T-cell (primary cell): Measurements from ENCODE around the gene MORN3. TPM values are rescaled to one million over a fixed set of nuclear protein-coding genes. Genes with fewer than 3 reads are reported as not detected.

Source experiments
- ATAC-seq, 4 experiments: fragments of 200-7000 bp in 3 of 4; fragments of 150-1000 bp in 1 of 4; cut with Tn5 transposase; replicated peaks in 1 of 4; 1 replicate in 3 of 4; 2 replicates in 1 of 4; pipeline ENCODE4 v1.10.0; 2021; ENCODE audit warnings: moderate library complexity in 3 of 4, mild to moderate bottlenecking in 2 of 4, moderate number of reproducible peaks in 1 of 4
- CTCF ChIA-PET, 2 donors: fragments of 300-600 bp; sonication (Branson Sonifier 250); formaldehyde crosslinking; loops; one replicate each; lab custom pipeline; 2022; ENCODE audit warnings: antibody characterized with exemption in 2 of 2; lab: Charles Lee
- POLR2A ChIA-PET, 2 donors: fragments of 300-600 bp; sonication (Branson Sonifier 250); formaldehyde crosslinking; loops; one replicate each; lab custom pipeline; 2022; ENCODE audit warnings: antibody characterized with exemption in 2 of 2; lab: Charles Lee
- DNase-seq, 35 experiments: peaks; one replicate each; pipeline versions ENCODE4 v3.0.0 to v3.0.0-alpha.2; 2013 to 2023
- H3K27ac ChIP-seq: one replicate; pipeline ENCODE4 v1.5.1; 2013; ENCODE audit warnings: low read length
- H3K27me3 ChIP-seq, 2 experiments: replicated peaks in 1 of 2; 1 replicate in 1 of 2; 2 replicates in 1 of 2; pipeline versions ENCODE4 v1.6.1 to v1.7.0; 2013; ENCODE audit warnings: low read length in 1 of 2, mixed read lengths in 1 of 2; ENCODE audit not compliant: control insufficient read depth in 2 of 2, insufficient read depth in 2 of 2; ENCODE audit errors: extremely low read depth in 1 of 2
- H3K36me3 ChIP-seq, 2 donors: 1 replicate in 1 of 2; 2 replicates in 1 of 2; pipeline versions ENCODE4 v1.6.1 to v1.7.0; 2013; ENCODE audit warnings: low read length in 1 of 2; ENCODE audit not compliant: control insufficient read depth in 2 of 2, insufficient read depth in 1 of 2; ENCODE audit errors: extremely low read depth in 1 of 2
- H3K4me1 ChIP-seq, 2 experiments: 1 replicate in 1 of 2; 2 replicates in 1 of 2; pipeline versions ENCODE4 v1.6.1 to v1.7.0; 2013; ENCODE audit warnings: low read length in 2 of 2, mixed read lengths in 1 of 2; ENCODE audit not compliant: insufficient read depth in 2 of 2, control insufficient read depth in 1 of 2; ENCODE audit errors: extremely low read depth in 1 of 2
- H3K4me3 ChIP-seq, 2 donors: 1 replicate in 1 of 2; 2 replicates in 1 of 2; pipeline versions ENCODE4 v1.5.1 to v1.7.0; 2013; ENCODE audit warnings: mild to moderate bottlenecking in 2 of 2, low read length in 1 of 2, moderate library complexity in 1 of 2; ENCODE audit not compliant: control insufficient read depth in 1 of 2; ENCODE audit errors: extremely low read depth in 1 of 2
- H3K9me3 ChIP-seq: 2 replicates; pipeline ENCODE4 v1.7.0; 2013
- H3K27ac Mint-ChIP-seq, 2 donors: one replicate each; pipeline ENCODE4 v1.8.0; 2020 to 2021; ENCODE audit warnings: mild to moderate bottlenecking in 2 of 2, mixed read lengths in 2 of 2
- H3K27me3 Mint-ChIP-seq, 2 donors: one replicate each; pipeline ENCODE4 v1.8.0; 2021 to 2022; ENCODE audit warnings: mixed read lengths in 2 of 2
- H3K36me3 Mint-ChIP-seq: one replicate; pipeline ENCODE4 v1.8.0; 2021; ENCODE audit warnings: mixed read lengths
- H3K4me1 Mint-ChIP-seq, 3 donors: one replicate each; pipeline ENCODE4 v1.8.0; 2020 to 2022; ENCODE audit warnings: mixed read lengths in 3 of 3, mild to moderate bottlenecking in 1 of 3
- H3K4me3 Mint-ChIP-seq, 3 donors: one replicate each; pipeline ENCODE4 v1.8.0; 2020 to 2022; ENCODE audit warnings: mild to moderate bottlenecking in 3 of 3, mixed read lengths in 3 of 3, moderate library complexity in 3 of 3
- H3K9me3 Mint-ChIP-seq, 3 donors: one replicate each; pipeline ENCODE4 v1.8.0; 2020 to 2022; ENCODE audit warnings: mixed read lengths in 3 of 3
- WGBS: methylation state at CpG from one replicate; pipeline ENCODE4 v1.1.5; 2013; ENCODE audit warnings: missing lambda C conversion rate; ENCODE audit not compliant: insufficient coverage; 5-methylcytosine and 5-hydroxymethylcytosine counted together
- total RNA-seq, 35 experiments: library from RNA in 6 of 35; stranded (reverse) in 6 of 35; fragments of 120-200 nt in 1 of 35; gene quantifications; one replicate each; pipeline versions ENCODE4 v1.2.1 to v1.2.4 and lab custom pipeline; 2013 to 2026

The MORN3 gene
- total RNA-seq, 5 donors from 2014 or later (not counting 1 experiment from before 2014, with no cell fraction given) = 3.9 to 17.6 (median 8.3) TPM

GRCh38 chr12:121630791-121631355, 38.6 kb downstream of the MORN3 start:
- ChIA-PET CTCF (interaction anchor here in 1 of 2 donors (0.5 to 1.7 kb wide), 4 partner anchors 38 to 132 kb away, joined by 3 to 10 read pairs (median 4); partner anchors contain the start of gene MORN3), POLR2A (interaction anchor here (0.5 to 0.6 kb wide), 2 partner anchors 29 to 41 kb away, joined by 3 to 4 read pairs; no protein-coding TSS in a partner anchor)
- ATAC-seq (no peak), DNase-seq (no peak)
- Mint-ChIP-seq H3K36me3 (peaks cover 23% of the 10 kb centered on the region), H3K4me1 (peaks cover 69 to 75% (median 69%) of the 10 kb centered on the region in 3 donors), H3K9me3 (no peaks in the 10 kb centered on the region), H3K4me3 (peak overlapping the region; percentile 29 to 95 (median 34)), H3K27me3 (no peaks in the 10 kb centered on the region), H3K27ac (peak overlapping the region; percentile 86 to 96)
- peaks cover 3 to 10% of the 10 kb centered on the region in 2 donors for H3K36me3 ChIP-seq
- H3K4me3 ChIP-seq = no peak overlapping the region
- no peaks in the 10 kb centered on the region for H3K9me3 ChIP-seq
- WGBS = 100% methylated on average over 5 of the region's 7 CpGs
- no peak overlapping the region for H3K27ac ChIP-seq
- no peaks in the 10 kb centered on the region for H3K27me3 ChIP-seq
- peaks cover 35 to 75% of the 10 kb centered on the region in 2 experiments for H3K4me1 ChIP-seq

GRCh38 chr12:121628536-121628935, 40.9 kb downstream of the MORN3 start:
- DNase-seq (no peak), ATAC-seq (no peak)
- H3K27me3 Mint-ChIP-seq = no peaks in the 10 kb centered on the region
- Histone ChIP-seq H3K27me3 (no peaks in the 10 kb centered on the region), H3K4me1 (peaks cover 39 to 73% of the 10 kb centered on the region in 2 experiments), H3K27ac (peak overlapping the region; percentile 89), H3K9me3 (no peaks in the 10 kb centered on the region), H3K36me3 (peaks cover 3 to 6% of the 10 kb centered on the region in 2 donors), H3K4me3 (peak overlapping the region; percentile 85 to 96)
- peak overlapping the region; percentile 96 to 97 for H3K27ac Mint-ChIP-seq
- H3K4me1 Mint-ChIP-seq = peaks cover 64 to 73% (median 64%) of the 10 kb centered on the region in 3 donors
- H3K9me3 Mint-ChIP-seq = no peaks in the 10 kb centered on the region
- WGBS = 49% methylated on average over 4 of the region's 5 CpGs
- ChIA-PET CTCF (interaction anchor here (0.5 to 2.9 kb wide), 6 partner anchors 40 to 210 kb away, joined by 3 to 20 read pairs (median 4); partner anchors contain the start of gene MORN3 (in 1 of the 2)), POLR2A (interaction anchor here (0.5 to 1.0 kb wide), 3 partner anchors 30 to 43 kb away, joined by 3 to 7 read pairs (median 4); no protein-coding TSS in a partner anchor)
- peaks cover 18% of the 10 kb centered on the region for H3K36me3 Mint-ChIP-seq
- peak overlapping the region; percentile 93 to 95 (median 93) for H3K4me3 Mint-ChIP-seq

- H3K27me3 ChIP-seq = no peaks in the 10 kb centered on the region
- DNase-seq (peak in 1 of 35 experiments; percentile 22), ATAC-seq (no peak)
- 7% methylated on average over 2 of the region's 8 CpGs for WGBS
- no peaks in the 10 kb centered on the region for H3K9me3 ChIP-seq
- H3K36me3 ChIP-seq = peaks cover 1 to 6% of the 10 kb centered on the region in 2 donors
- H3K4me1 ChIP-seq = peaks cover 37 to 70% of the 10 kb centered on the region in 2 experiments
- Mint-ChIP-seq H3K9me3 (no peaks in the 10 kb centered on the region), H3K27me3 (no peaks in the 10 kb centered on the region), H3K4me1 (peaks cover 60 to 68% (median 62%) of the 10 kb centered on the region in 3 donors), H3K27ac (peak overlapping the region; percentile 96 to 97), H3K36me3 (peaks cover 18% of the 10 kb centered on the region), H3K4me3 (peak overlapping the region; percentile 93 to 95 (median 93))
- POLR2A ChIA-PET = interaction anchor here in 1 of 2 donors (0.7 to 2.6 kb wide), 4 partner anchors 40 to 174 kb away, joined by 5 to 58 read pairs (median 13); no protein-coding TSS in a partner anchor
- peak overlapping the region; percentile 89 for H3K27ac ChIP-seq
- CTCF ChIA-PET = interaction anchor here (0.5 to 2.9 kb wide), 9 partner anchors 9 to 210 kb away, joined by 3 to 20 read pairs (median 4); partner anchors contain the start of gene MORN3 (in 1 of the 2)
- H3K4me3 ChIP-seq = peak overlapping the region; percentile 85 to 96
These were observed 41.4 kb downstream of the MORN3 start for GRCh38 chr12:121628037-121628436.

DNA sequence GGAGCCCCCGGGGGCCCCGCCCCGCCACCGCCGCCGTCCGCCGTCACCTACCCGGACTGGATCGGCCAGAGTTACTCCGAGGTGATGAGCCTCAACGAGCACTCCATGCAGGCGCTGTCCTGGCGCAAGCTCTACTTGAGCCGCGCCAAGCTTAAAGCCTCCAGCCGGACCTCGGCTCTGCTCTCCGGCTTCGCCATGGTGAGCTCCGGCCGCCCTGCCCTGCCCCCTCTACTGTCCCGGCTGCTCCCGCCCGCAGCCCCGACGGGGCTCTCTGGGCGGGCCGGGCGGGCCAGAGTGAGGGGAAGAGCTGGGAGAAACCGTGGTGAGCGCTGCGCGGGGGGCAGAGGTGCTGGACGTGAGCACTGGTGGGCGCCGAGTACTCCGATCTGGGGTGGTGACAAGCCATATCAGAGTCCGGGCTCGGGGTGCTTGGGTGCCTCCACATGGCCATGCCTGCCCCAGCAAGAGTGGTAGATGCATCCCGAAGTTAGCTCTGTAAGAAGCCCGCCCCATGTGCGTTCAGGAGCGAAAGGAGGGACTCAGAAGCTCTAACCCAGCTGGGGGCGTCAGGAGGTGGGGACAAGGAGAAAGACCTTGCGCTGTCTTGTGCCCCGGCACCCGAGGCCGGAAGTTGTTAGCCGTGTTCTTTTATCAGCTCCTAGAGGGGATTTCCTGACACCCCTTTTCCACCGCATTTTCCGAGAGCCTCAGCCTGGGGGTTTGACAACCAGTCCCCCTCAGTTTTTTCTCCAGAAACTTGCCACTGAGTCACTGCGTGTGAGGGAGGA, 42.4 kb downstream of the MORN3 start:
- Mint-ChIP-seq H3K36me3 (peaks cover 14% of the 10 kb centered on the region), H3K27ac (peak overlapping the region; percentile 96 to 97), H3K4me1 (peaks cover 50 to 58% (median 52%) of the 10 kb centered on the region in 3 donors), H3K4me3 (peak overlapping the region; percentile 93 to 95 (median 93)), H3K27me3 (no peaks in the 10 kb centered on the region), H3K9me3 (no peaks in the 10 kb centered on the region)
- peak; percentile 30 to 62 (median 40) for ATAC-seq
- POLR2A ChIA-PET = interaction anchor here (0.6 to 2.6 kb wide), 13 partner anchors 10 to 1831 kb away, joined by 3 to 58 read pairs (median 6); no protein-coding TSS in a partner anchor
- CTCF ChIA-PET = interaction anchor here (0.6 to 4.9 kb wide), 13 partner anchors 10 to 74 kb away, joined by 3 to 37 read pairs (median 6); partner anchors contain the start of gene MORN3 (in 1 of the 2)
- Histone ChIP-seq H3K9me3 (no peaks in the 10 kb centered on the region), H3K4me3 (peak overlapping the region; percentile 85 to 96), H3K4me1 (peaks cover 30 to 60% of the 10 kb centered on the region in 2 experiments), H3K27ac (peak overlapping the region; percentile 89), H3K36me3 (peaks cover 0 to 6% of the 10 kb centered on the region in 2 donors), H3K27me3 (no peaks in the 10 kb centered on the region)
- WGBS = 0% methylated on average over 38 of the region's 53 CpGs
- DNase-seq = peak; percentile 58 to 90 (median 78)

- Mint-ChIP-seq H3K36me3 (peaks cover 11% of the 10 kb centered on the region), H3K4me3 (peak within 1 kb of the TSS; percentile 93 to 95 (median 93)), H3K27me3 (no peaks in the 10 kb centered on the region), H3K27ac (peak within 1 kb of the TSS; percentile 96 to 97), H3K9me3 (no peaks in the 10 kb centered on the region), H3K4me1 (peaks cover 44 to 51% (median 45%) of the 10 kb centered on the region in 3 donors)
- Histone ChIP-seq H3K9me3 (no peaks in the 10 kb centered on the region), H3K27ac (peak within 1 kb of the TSS; percentile 89), H3K27me3 (no peaks in the 10 kb centered on the region), H3K36me3 (peaks cover 0 to 6% of the 10 kb centered on the region in 2 donors), H3K4me3 (peak within 1 kb of the TSS; percentile 85 to 96), H3K4me1 (peaks cover 25 to 52% of the 10 kb centered on the region in 2 experiments)
- peak; percentile 77 to 87 (median 80) for ATAC-seq
- WGBS = under 1% methylated on average over 92 of the region's 92 CpGs
- ChIA-PET POLR2A (interaction anchor here (0.9 to 2.6 kb wide), 6 partner anchors 11 to 46 kb away, joined by 3 to 58 read pairs (median 7); no protein-coding TSS in a partner anchor), CTCF (interaction anchor here in 1 of 2 donors (1.2 to 4.9 kb wide), 8 partner anchors 11 to 73 kb away, joined by 3 to 37 read pairs (median 12); no protein-coding TSS in a partner anchor)
- peak; percentile 84 to 98 (median 93) for DNase-seq
These were observed 43.2 kb downstream of the MORN3 start, which contains the start of gene ORAI1 for GRCh38 chr12:121626087-121626852. TSS of gene ORAI1 (plus strand) at chr12:121626530.
